Medulla oblongata (tissue), 1 donor: ENCODE data around the gene QKI.
A peak's percentile ranks its signal among the peaks of the same experiment; 100 is the strongest.
"Not testable (repeated sequence)": the region's sequence is repeated elsewhere in the genome, so short reads cannot be mapped to it uniquely, and the experiment has no call there.

ENCODE experiments used
- DNase-seq: peaks from one replicate; pipeline ENCODE4 v3.0.0-alpha.2; 2015; ENCODE audit errors: extremely low spot score

Gene QKI

GRCh38 chr6:163414117-163414945, at the start of gene QKI:
TSS of gene QKI (plus strand) at chr6:163414718. CDS start at chr6:163415194, 476 bp downstream.
- peak; percentile 90 for DNase-seq

- no peak for DNase-seq
These were observed 48.2 kb upstream of the QKI start for GRCh38 chr6:163366288-163366687.

- DNase-seq = no peak
These were observed 46.9 kb upstream of the QKI start for GRCh38 chr6:163367497-163368183.

GRCh38 chr6:163369141-163369540, 45.4 kb upstream of the QKI start:
- DNase-seq = no peak

- DNase-seq = no peak
These were observed 44.7 kb upstream of the QKI start for GRCh38 chr6:163369628-163370365.

- no peak for DNase-seq
These were observed 43.9 kb upstream of the QKI start for GRCh38 chr6:163370464-163371117.

GRCh38 chr6:163371129-163371528, 43.4 kb upstream of the QKI start:
- DNase-seq = no peak

GRCh38 chr6:163373240-163373639, 41.3 kb upstream of the QKI start:
- DNase-seq = no peak

- DNase-seq = no peak
These were observed 39.2 kb upstream of the QKI start for GRCh38 chr6:163375361-163375760.

- DNase-seq = no peak
These were observed 38.3 kb upstream of the QKI start for GRCh38 chr6:163376187-163376586.

GRCh38 chr6:163377561-163377960, 37.0 kb upstream of the QKI start:
- DNase-seq = no peak

- DNase-seq = no peak
These were observed 34.3 kb upstream of the QKI start for GRCh38 chr6:163380216-163380615.

GRCh38 chr6:163381118-163381756, 33.3 kb upstream of the QKI start:
- DNase-seq = no peak

- DNase-seq = not testable (repeated sequence)
These were observed 31.1 kb upstream of the QKI start for GRCh38 chr6:163383396-163383795.

GRCh38 chr6:163383912-163384311, 30.6 kb upstream of the QKI start:
- DNase-seq = no peak

GRCh38 chr6:163384510-163384909, 30.0 kb upstream of the QKI start:
- no peak for DNase-seq

- not testable (repeated sequence) for DNase-seq
These were observed 29.0 kb upstream of the QKI start for GRCh38 chr6:163385503-163385902.

- peak; percentile 43 for DNase-seq
These were observed 28.1 kb upstream of the QKI start for GRCh38 chr6:163386329-163386908.

- no peak for DNase-seq
These were observed 27.2 kb upstream of the QKI start for GRCh38 chr6:163387317-163387716.

GRCh38 chr6:163389354-163389753, 25.2 kb upstream of the QKI start:
- no peak for DNase-seq

GRCh38 chr6:163390770-163391169, 23.7 kb upstream of the QKI start:
- no peak for DNase-seq
